ENCODE results near the gene GGA1. TPM values are rescaled to one million over a fixed set of nuclear protein-coding genes. Genes with fewer than 3 reads are reported as not detected.

Gene GGA1
- total RNA-seq, 1 donor from 2014 or later, result 64.8 TPM

DNA sequence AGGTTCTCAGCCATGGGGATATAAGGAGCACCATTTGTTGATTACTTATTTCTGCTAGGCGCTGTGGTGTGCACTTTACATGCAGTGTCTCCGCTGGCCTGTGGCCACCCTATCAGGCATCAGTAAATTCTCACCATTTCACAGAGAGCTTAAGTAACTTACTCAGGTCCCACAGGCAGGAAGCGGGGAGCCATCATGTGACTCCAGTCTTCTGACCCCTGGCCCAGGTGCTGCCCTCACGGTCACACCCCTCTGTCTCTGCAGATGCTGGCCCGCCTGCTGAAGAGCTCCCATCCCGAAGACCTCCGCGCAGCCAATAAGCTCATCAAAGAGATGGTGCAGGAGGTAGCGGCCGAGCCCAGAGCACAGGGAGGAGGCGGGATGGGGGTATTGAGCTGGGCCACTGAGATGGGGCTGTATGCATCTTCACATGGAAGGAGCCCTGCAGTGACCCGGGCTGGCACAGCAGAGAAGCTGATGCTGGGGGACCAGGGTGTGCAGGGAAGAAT is 12.8 kb downstream of the GGA1 start:
- H3K27me3 ChIP-seq (ENCODE audit: low read depth), result no peaks in the 10 kb centered on the region
- H3K27ac ChIP-seq, result no peak overlapping the region
- H3K9me3 ChIP-seq, result no peaks in the 10 kb centered on the region
- intact Hi-C loops (cut with DNase I), result no loop called here
- no peak for DNase-seq
- H3K36me3 ChIP-seq, result peaks cover 81% of the 10 kb centered on the region
- H3K4me3 ChIP-seq, result no peak overlapping the region
- no peak for ATAC-seq
- no peak for TF ChIP-seq CTCF (IDR thresholded peaks at IDR 0.05)
- peaks cover 24% of the 10 kb centered on the region for H3K4me1 ChIP-seq

DNA sequence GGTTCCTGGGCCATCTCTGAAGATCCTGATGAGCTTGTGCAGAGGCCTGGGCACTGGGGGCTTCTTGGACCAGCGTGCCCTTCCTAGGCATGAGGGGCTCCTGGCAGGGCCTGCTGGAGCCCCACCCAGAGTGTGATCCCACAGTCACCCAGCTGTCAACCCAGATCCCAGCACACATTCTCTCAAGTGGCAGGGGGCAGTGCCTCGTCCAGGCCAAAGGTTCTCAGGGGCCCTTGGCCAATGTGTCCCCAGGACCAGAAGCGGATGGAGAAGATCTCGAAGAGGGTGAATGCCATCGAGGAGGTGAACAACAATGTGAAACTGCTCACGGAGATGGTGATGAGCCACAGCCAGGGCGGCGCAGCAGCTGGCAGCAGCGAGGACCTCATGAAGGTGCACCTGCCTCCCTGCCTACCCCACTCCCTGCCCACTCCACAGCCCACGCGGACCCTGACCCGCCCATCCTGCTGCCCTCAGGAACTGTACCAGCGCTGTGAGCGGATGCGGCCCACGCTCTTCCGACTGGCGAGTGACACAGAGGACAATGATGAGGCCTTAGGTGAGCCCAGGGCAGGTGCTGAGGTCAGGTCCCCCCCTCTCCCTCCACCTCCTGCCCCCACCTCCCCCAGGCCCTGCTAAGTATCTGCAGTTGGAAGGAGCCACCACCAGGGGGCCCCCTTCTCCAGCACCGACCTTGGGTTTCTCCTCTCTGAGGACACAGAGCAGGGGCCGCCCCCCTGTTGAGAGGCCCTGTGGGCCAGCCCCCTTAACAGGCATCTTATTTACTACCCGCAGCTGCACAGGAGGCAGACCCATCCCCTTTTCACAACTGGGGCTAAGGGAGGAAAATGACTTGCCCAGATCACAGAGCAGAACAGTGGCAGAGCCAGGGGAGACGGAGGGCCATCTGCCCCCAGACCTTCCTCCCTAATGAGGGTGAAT is 14.7 kb downstream of the GGA1 start:
- intact Hi-C loops (cut with DNase I), result no loop called here
- Histone ChIP-seq H3K4me3 (no peak overlapping the region), H3K36me3 (peaks cover 69% of the 10 kb centered on the region), H3K9me3 (no peaks in the 10 kb centered on the region), H3K27ac (no peak overlapping the region), H3K4me1 (peaks cover 41% of the 10 kb centered on the region), H3K27me3 (ENCODE audit: low read depth) (no peaks in the 10 kb centered on the region)
- TF ChIP-seq CTCF (IDR thresholded peaks at IDR 0.05), result peak; percentile 86
- DNase-seq (peak; percentile 83), ATAC-seq (peak; percentile 68 to 84)

- DNase-seq (peak; percentile 75), ATAC-seq (peak; percentile 45 to 55)
- intact Hi-C loops (cut with DNase I), result no loop called here
- H3K27ac ChIP-seq, result no peak overlapping the region
- TF ChIP-seq CTCF (IDR thresholded peaks at IDR 0.05), result no peak
- no peaks in the 10 kb centered on the region for H3K9me3 ChIP-seq
- peaks cover 41% of the 10 kb centered on the region for H3K4me1 ChIP-seq
- H3K27me3 ChIP-seq (ENCODE audit: low read depth), result no peaks in the 10 kb centered on the region
- no peak overlapping the region for H3K4me3 ChIP-seq
- peaks cover 69% of the 10 kb centered on the region for H3K36me3 ChIP-seq
Observed at GRCh38 chr22:37624017-37624365, 15.4 kb downstream of the GGA1 start.

DNA sequence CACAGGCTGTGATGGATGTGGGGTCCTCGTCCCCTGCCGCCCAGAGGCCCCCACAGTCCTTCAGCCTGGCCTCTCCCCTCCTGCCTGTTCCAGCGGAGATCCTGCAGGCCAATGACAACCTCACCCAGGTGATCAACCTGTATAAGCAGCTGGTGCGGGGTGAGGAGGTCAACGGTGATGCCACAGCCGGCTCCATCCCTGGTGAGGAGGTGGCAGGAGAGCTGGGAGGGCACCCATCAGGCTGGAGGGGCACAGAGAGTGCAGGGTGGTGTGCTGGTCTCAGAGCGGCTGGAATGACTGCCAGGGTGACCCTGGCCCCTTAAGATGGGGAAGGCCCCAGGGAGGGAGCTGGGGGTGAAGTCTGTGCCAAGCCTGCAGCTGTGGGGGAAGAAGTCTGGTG is 16.2 kb downstream of the GGA1 start:
- DNase-seq (no peak), ATAC-seq (no peak)
- H3K27ac ChIP-seq, result no peak overlapping the region
- H3K4me1 ChIP-seq, result peaks cover 41% of the 10 kb centered on the region
- H3K27me3 ChIP-seq (ENCODE audit: low read depth), result no peaks in the 10 kb centered on the region
- TF ChIP-seq CTCF (IDR thresholded peaks at IDR 0.05), result no peak
- no peak overlapping the region for H3K4me3 ChIP-seq
- H3K36me3 ChIP-seq, result peaks cover 69% of the 10 kb centered on the region
- intact Hi-C loops (cut with DNase I), result no loop called here
- no peaks in the 10 kb centered on the region for H3K9me3 ChIP-seq

GRCh38 chr22:37625737-37626136 is 17.1 kb downstream of the GGA1 start:
- DNase-seq, result no peak
- no peak for ATAC-seq
- peak overlapping the region; percentile 62 for H3K27ac ChIP-seq
- no peaks in the 10 kb centered on the region for H3K27me3 ChIP-seq (ENCODE audit: low read depth)
- no peak for TF ChIP-seq CTCF (IDR thresholded peaks at IDR 0.05)
- H3K4me1 ChIP-seq, result peaks cover 41% of the 10 kb centered on the region
- intact Hi-C loops (cut with DNase I), result no loop called here
- no peaks in the 10 kb centered on the region for H3K9me3 ChIP-seq
- peaks cover 68% of the 10 kb centered on the region for H3K36me3 ChIP-seq
- no peak overlapping the region for H3K4me3 ChIP-seq
